Measurements from ENCODE around the gene CSTF2T. TPM values are rescaled to one million over a fixed set of nuclear protein-coding genes. Genes with fewer than 3 reads are reported as not detected.

Gene CSTF2T, protein sequence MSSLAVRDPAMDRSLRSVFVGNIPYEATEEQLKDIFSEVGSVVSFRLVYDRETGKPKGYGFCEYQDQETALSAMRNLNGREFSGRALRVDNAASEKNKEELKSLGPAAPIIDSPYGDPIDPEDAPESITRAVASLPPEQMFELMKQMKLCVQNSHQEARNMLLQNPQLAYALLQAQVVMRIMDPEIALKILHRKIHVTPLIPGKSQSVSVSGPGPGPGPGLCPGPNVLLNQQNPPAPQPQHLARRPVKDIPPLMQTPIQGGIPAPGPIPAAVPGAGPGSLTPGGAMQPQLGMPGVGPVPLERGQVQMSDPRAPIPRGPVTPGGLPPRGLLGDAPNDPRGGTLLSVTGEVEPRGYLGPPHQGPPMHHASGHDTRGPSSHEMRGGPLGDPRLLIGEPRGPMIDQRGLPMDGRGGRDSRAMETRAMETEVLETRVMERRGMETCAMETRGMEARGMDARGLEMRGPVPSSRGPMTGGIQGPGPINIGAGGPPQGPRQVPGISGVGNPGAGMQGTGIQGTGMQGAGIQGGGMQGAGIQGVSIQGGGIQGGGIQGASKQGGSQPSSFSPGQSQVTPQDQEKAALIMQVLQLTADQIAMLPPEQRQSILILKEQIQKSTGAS
- 10 to 100 TPM; 35.4 to 44.1 TPM for total RNA-seq

DNA sequence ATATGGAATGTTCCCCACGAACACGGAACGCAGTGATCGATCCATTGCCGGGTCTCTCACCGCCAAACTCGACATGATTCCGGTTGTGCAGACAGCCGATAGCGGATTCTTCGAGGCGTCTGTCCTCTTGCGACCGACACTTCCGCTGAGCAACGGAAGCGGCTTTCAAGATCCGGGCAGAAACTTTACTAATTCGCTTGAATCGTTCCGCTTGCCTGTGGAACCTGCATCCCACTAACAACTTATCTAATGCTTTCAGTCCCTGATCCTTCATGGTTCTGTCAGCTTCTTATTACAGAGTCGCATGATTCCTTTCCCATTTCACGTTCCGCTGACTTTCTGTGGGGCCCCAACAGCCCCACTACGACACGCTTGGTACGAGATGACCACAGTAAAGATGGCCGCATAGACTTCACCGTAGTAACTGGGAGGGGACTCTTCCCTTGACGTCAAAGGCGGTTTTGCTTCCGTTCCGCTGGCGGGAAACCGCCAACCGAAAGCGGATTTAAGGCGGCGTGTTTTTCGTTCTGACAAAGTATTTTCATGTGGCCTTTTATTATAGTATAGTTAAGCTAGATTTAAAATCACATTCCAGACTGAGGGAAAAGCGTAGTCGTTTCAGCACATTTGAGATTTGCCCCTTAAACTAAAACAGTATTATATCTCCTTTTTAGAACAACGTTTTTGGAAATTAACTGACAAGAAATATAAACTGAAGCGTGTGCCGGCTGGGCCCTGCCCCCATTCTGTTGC is at the start of gene CSTF2T:
TSS of gene CSTF2T (minus strand) at position 121 of the 753 bp plus-strand sequence. CDS start at position 75, 46 bp downstream.
- peaks cover 34 to 42% of the 10 kb centered on the region in 2 donors for H3K4me1 Mint-ChIP-seq (ENCODE audit: low read depth in 2 of 2)
- no peaks in the 10 kb centered on the region for H3K9me3 Mint-ChIP-seq
- peaks cover 26% of the 10 kb centered on the region for H3K36me3 Mint-ChIP-seq
- peak within 1 kb of the TSS; percentile 99 for H3K27ac Mint-ChIP-seq
- ATAC-seq, result peak; percentile 94 to 95
- H3K27me3 Mint-ChIP-seq, result no peaks in the 10 kb centered on the region
- H3K4me3 Mint-ChIP-seq, result peak within 1 kb of the TSS; percentile 100
- peak; percentile 93 for DNase-seq (ENCODE audit: low spot score)

GRCh38 chr10:51748959-51749358 is 49.6 kb upstream of the CSTF2T start:
- Mint-ChIP-seq H3K9me3 (peaks cover 2% of the 10 kb centered on the region), H3K4me1 (ENCODE audit: low read depth in 2 of 2) (no peaks in the 10 kb centered on the region), H3K27me3 (peaks cover 2 to 4% of the 10 kb centered on the region in 2 donors), H3K4me3 (no peak overlapping the region), H3K27ac (no peak overlapping the region), H3K36me3 (no peaks in the 10 kb centered on the region)
- no peak for ATAC-seq
- no peak for DNase-seq (ENCODE audit: low spot score)

DNA sequence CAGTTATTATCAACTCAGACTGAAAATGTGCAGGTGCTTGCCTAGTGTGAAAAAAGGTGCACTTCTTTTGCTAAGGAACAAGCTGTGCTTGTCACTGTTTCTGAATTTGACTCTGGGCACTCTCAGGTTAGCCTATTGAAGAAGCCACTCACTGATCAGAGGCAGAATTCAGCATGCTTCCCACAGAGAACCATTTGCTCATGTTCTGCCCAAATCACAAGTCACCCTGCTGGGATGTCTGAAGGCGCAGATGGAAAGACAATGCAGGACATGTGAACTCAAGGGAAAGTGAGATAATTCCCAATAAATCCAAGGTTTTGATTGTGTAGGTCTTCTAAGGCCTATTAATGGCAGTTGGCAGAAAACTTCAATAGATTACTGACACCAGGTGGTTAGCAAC is 47.8 kb upstream of the CSTF2T start:
- no peaks in the 10 kb centered on the region for H3K9me3 Mint-ChIP-seq
- H3K27ac Mint-ChIP-seq, result peak overlapping the region in 1 of 2 donors; percentile 26
- no peaks in the 10 kb centered on the region for H3K4me1 Mint-ChIP-seq (ENCODE audit: low read depth in 2 of 2)
- no peak overlapping the region for H3K4me3 Mint-ChIP-seq
- H3K27me3 Mint-ChIP-seq, result peaks cover 2 to 7% of the 10 kb centered on the region in 2 donors
- DNase-seq (ENCODE audit: low spot score), result no peak
- no peaks in the 10 kb centered on the region for H3K36me3 Mint-ChIP-seq
- no peak for ATAC-seq

GRCh38 chr10:51745397-51745796 is 46.0 kb upstream of the CSTF2T start:
- Mint-ChIP-seq H3K9me3 (no peaks in the 10 kb centered on the region), H3K36me3 (no peaks in the 10 kb centered on the region), H3K27me3 (peaks cover 2 to 12% of the 10 kb centered on the region in 2 donors), H3K27ac (no peak overlapping the region), H3K4me1 (ENCODE audit: low read depth in 2 of 2) (no peaks in the 10 kb centered on the region), H3K4me3 (no peak overlapping the region)
- no peak for DNase-seq (ENCODE audit: low spot score)
- no peak for ATAC-seq

- H3K4me3 Mint-ChIP-seq, result no peak overlapping the region
- no peaks in the 10 kb centered on the region for H3K4me1 Mint-ChIP-seq (ENCODE audit: low read depth in 2 of 2)
- ATAC-seq, result no peak
- H3K27ac Mint-ChIP-seq, result no peak overlapping the region
- no peak for DNase-seq (ENCODE audit: low spot score)
- no peaks in the 10 kb centered on the region for H3K9me3 Mint-ChIP-seq
- no peaks in the 10 kb centered on the region for H3K36me3 Mint-ChIP-seq
- peaks cover 2 to 12% of the 10 kb centered on the region in 2 donors for H3K27me3 Mint-ChIP-seq
These were observed 45.0 kb upstream of the CSTF2T start for GRCh38 chr10:51744235-51745000.

- Mint-ChIP-seq H3K36me3 (no peaks in the 10 kb centered on the region), H3K4me3 (no peak overlapping the region), H3K9me3 (no peaks in the 10 kb centered on the region), H3K27ac (no peak overlapping the region), H3K27me3 (peaks cover 2 to 12% of the 10 kb centered on the region in 2 donors), H3K4me1 (ENCODE audit: low read depth in 2 of 2) (no peaks in the 10 kb centered on the region)
- DNase-seq (ENCODE audit: low spot score), result no peak
- no peak for ATAC-seq
These were observed 43.8 kb upstream of the CSTF2T start for GRCh38 chr10:51743146-51743545.

GRCh38 chr10:51733057-51733456 is 33.7 kb upstream of the CSTF2T start:
- ATAC-seq (no peak), DNase-seq (ENCODE audit: low spot score) (no peak)
- Mint-ChIP-seq H3K27me3 (peaks cover 6 to 15% of the 10 kb centered on the region in 2 donors), H3K9me3 (no peaks in the 10 kb centered on the region), H3K27ac (no peak overlapping the region), H3K36me3 (no peaks in the 10 kb centered on the region), H3K4me3 (no peak overlapping the region), H3K4me1 (ENCODE audit: low read depth in 2 of 2) (no peaks in the 10 kb centered on the region)

GRCh38 chr10:51729822-51730555 is 30.6 kb upstream of the CSTF2T start:
- Mint-ChIP-seq H3K36me3 (no peaks in the 10 kb centered on the region), H3K9me3 (no peaks in the 10 kb centered on the region), H3K4me1 (ENCODE audit: low read depth in 2 of 2) (no peaks in the 10 kb centered on the region), H3K4me3 (no peak overlapping the region), H3K27me3 (peaks cover 2 to 8% of the 10 kb centered on the region in 2 donors), H3K27ac (no peak overlapping the region)
- DNase-seq (ENCODE audit: low spot score) (no peak), ATAC-seq (no peak)

- Mint-ChIP-seq H3K4me3 (no peak overlapping the region), H3K9me3 (no peaks in the 10 kb centered on the region), H3K4me1 (ENCODE audit: low read depth in 2 of 2) (peaks cover 0 to under 1% of the 10 kb centered on the region in 2 donors), H3K27ac (no peak overlapping the region), H3K27me3 (peaks cover 4 to 20% of the 10 kb centered on the region in 2 donors), H3K36me3 (no peaks in the 10 kb centered on the region)
- DNase-seq (ENCODE audit: low spot score) (no peak), ATAC-seq (no peak)
These were observed 24.6 kb upstream of the CSTF2T start for GRCh38 chr10:51724038-51724437.

DNA sequence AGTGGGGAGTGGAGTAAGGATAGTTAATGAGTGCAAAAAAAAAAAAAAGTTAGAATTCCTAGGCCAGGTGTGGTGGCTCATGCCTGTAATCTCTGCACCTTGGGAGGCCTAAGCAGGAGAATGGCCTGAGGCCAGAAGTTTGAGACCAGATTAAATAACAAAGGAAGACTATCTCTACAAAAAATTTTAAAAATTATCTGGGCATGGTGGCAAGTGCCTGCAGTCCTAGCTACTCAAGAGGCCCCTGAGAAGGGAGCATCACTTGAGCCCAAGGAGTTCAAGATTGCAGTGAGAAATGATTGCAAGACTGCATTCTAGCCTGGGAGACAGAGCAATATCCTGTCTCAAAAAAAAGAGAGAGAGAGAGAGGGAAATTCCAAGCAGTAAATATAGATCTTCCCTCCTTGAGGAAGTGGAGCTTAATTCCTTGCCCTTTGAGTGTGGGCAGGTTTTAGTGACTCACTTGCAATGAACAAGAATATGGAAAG is 19.5 kb upstream of the CSTF2T start:
- DNase-seq (ENCODE audit: low spot score), result no peak
- ATAC-seq, result no peak
- Mint-ChIP-seq H3K27ac (no peak overlapping the region), H3K36me3 (no peaks in the 10 kb centered on the region), H3K27me3 (peaks cover 9 to 40% of the 10 kb centered on the region in 2 donors), H3K4me1 (ENCODE audit: low read depth in 2 of 2) (peaks cover 0 to 3% of the 10 kb centered on the region in 2 donors), H3K4me3 (no peak overlapping the region), H3K9me3 (no peaks in the 10 kb centered on the region)

DNA sequence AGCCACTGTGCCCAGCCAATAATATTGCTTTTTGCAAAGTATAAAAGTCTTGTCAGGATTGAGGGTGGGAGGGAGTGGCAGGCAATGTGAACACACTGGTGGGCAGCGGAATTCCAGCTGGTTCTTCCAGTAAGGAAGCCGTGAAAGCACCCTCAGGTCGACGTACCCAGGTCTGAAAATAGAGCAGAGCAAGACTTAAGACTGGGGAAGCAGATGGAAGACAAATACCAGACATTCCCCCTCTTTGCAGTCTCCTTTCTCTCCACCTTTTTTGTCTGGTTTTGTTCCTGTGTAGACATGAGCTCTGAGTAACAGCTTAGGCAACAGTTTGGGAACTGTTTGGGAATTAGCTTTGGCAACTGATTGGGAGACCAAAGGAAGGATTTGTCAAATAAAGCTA is 17.6 kb upstream of the CSTF2T start:
- H3K27ac Mint-ChIP-seq, result no peak overlapping the region
- no peak overlapping the region for H3K4me3 Mint-ChIP-seq
- ATAC-seq, result no peak
- peaks cover 0 to 3% of the 10 kb centered on the region in 2 donors for H3K4me1 Mint-ChIP-seq (ENCODE audit: low read depth in 2 of 2)
- DNase-seq (ENCODE audit: low spot score), result no peak
- H3K36me3 Mint-ChIP-seq, result no peaks in the 10 kb centered on the region
- H3K9me3 Mint-ChIP-seq, result no peaks in the 10 kb centered on the region
- H3K27me3 Mint-ChIP-seq, result peaks cover 9 to 31% of the 10 kb centered on the region in 2 donors

DNA sequence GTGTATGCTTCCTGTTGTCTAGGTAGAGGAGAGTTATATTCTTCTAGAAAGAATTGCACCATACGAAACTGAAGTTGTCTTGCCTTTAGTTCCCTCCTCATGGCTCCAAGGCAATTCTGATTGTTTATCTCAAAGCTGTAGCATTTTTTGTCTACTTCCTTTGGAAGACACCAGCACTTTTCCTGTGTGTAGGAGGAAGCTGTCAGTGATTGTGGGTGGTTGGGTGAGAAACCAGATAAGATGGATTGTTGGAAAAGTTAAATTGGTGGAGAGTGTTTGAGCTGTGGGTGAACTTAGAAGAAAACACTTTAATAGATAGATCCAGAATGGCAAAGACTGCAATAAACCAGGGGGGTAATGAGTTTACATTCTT is 12.1 kb upstream of the CSTF2T start:
- ATAC-seq, result no peak
- peaks cover 9 to 21% of the 10 kb centered on the region in 2 donors for H3K27me3 Mint-ChIP-seq
- no peak overlapping the region for H3K4me3 Mint-ChIP-seq
- no peak for DNase-seq (ENCODE audit: low spot score)
- H3K36me3 Mint-ChIP-seq, result no peaks in the 10 kb centered on the region
- H3K4me1 Mint-ChIP-seq (ENCODE audit: low read depth in 2 of 2), result peaks cover 23 to 27% of the 10 kb centered on the region in 2 donors
- no peaks in the 10 kb centered on the region for H3K9me3 Mint-ChIP-seq
- H3K27ac Mint-ChIP-seq, result peak overlapping the region in 1 of 2 donors; percentile 16

Data from natural killer cell treated with Interleukin-12 subunit alpha and Interleukin-12 subunit beta and Interleukin-15 and Interleukin-18, amount 100 ng/mL, for 72 hours (primary cell).